WTC11 (cell line): ENCODE measurements around the gene PSMC3. TPM values are rescaled to one million over a fixed set of nuclear protein-coding genes. Genes with fewer than 3 reads are reported as not detected.
A peak's percentile ranks its signal among the peaks of the same experiment; 100 is the strongest.

Experiments used
- ATAC-seq: fragments of 200-7000 bp; cut with Tn5 transposase; 2 replicates; pipeline ENCODE4 v1.10.0; 2021; ENCODE audit warnings: mild to moderate bottlenecking, moderate library complexity
- CTCF ChIA-PET: fragments of 300-600 bp; sonication (Branson Sonifier 250); formaldehyde crosslinking; loops from one replicate; lab custom pipeline; 2021; ENCODE audit warnings: antibody characterized with exemption; lab: Charles Lee
- POLR2A ChIA-PET: fragments of 350-600 bp; sonication (Branson Sonifier 250); formaldehyde crosslinking; loops from one replicate; lab custom pipeline; 2021; ENCODE audit warnings: antibody characterized with exemption; lab: Charles Lee
- DNase-seq: peaks from one replicate; pipeline ENCODE4 v3.0.0; 2021; ENCODE audit warnings: low spot score
- H3K27ac Mint-ChIP-seq: 2 replicates; pipeline ENCODE4 v1.8.0; 2021; ENCODE audit warnings: mixed read lengths
- H3K27me3 Mint-ChIP-seq: 2 replicates; pipeline ENCODE4 v1.8.0; 2021; ENCODE audit warnings: low read depth, mild to moderate bottlenecking, moderate library complexity, mixed read lengths
- H3K36me3 Mint-ChIP-seq: 2 replicates; pipeline ENCODE4 v1.8.0; 2021; ENCODE audit warnings: mixed read lengths
- H3K4me1 Mint-ChIP-seq: 2 replicates; pipeline ENCODE4 v1.8.0; 2022; ENCODE audit warnings: mixed read lengths
- H3K4me3 Mint-ChIP-seq: 2 replicates; pipeline ENCODE4 v1.8.0; 2021; ENCODE audit warnings: mild to moderate bottlenecking, moderate library complexity, mixed read lengths
- H3K9me3 Mint-ChIP-seq: 2 replicates; pipeline ENCODE4 v1.8.0; 2021; ENCODE audit warnings: mixed read lengths
- ATF1 ChIP-seq: sonication (generic); formaldehyde crosslinking; IDR thresholded peaks from 2 replicates; pipeline ENCODE4 v1.8.1; 2023; ENCODE audit warnings: mild to moderate bottlenecking, moderate library complexity, missing genetic modification reagents
- CBFB ChIP-seq: sonication (generic); formaldehyde crosslinking; IDR thresholded peaks from 2 replicates; pipeline ENCODE4 v1.8.1; 2022; ENCODE audit warnings: mild to moderate bottlenecking, low read depth, missing genetic modification reagents
- CDX4 ChIP-seq: fragments of 250-450 bp; sonication (Bioruptor Pico); IDR thresholded peaks from 2 replicates; pipeline ENCODE4 v1.9.0; 2021; ENCODE audit warnings: moderate library complexity, mild to moderate bottlenecking, inconsistent platforms, borderline replicate concordance
- CTCF ChIP-seq: fragments of 200-600 bp; IDR thresholded peaks from 2 replicates; pipeline ENCODE4 v1.8.0; 2022; ENCODE audit warnings: antibody characterized with exemption
- E2F5 ChIP-seq: sonication (generic); formaldehyde crosslinking; IDR thresholded peaks from 2 replicates; pipeline ENCODE4 v1.8.1; 2022; ENCODE audit warnings: mild to moderate bottlenecking, moderate library complexity, missing genetic modification reagents
- ETV6 ChIP-seq: sonication (generic); formaldehyde crosslinking; IDR thresholded peaks from 2 replicates; pipeline ENCODE4 v1.8.1; 2022; ENCODE audit warnings: mild to moderate bottlenecking, missing genetic modification reagents
- FOXK1 ChIP-seq: sonication (generic); formaldehyde crosslinking; IDR thresholded peaks from 2 replicates; pipeline ENCODE4 v1.8.0; 2022; ENCODE audit warnings: mild to moderate bottlenecking, moderate library complexity, missing genetic modification reagents
- GABPB1 ChIP-seq: sonication (generic); formaldehyde crosslinking; IDR thresholded peaks from 2 replicates; pipeline ENCODE4 v1.8.1; 2023; ENCODE audit warnings: mild to moderate bottlenecking, missing genetic modification reagents
- GTF2I ChIP-seq: fragments of 250-450 bp; sonication (Bioruptor Pico); conservative IDR thresholded peaks from 2 replicates; pipeline ENCODE4 v1.4.0; 2021; ENCODE audit warnings: mild to moderate bottlenecking
- IRF2 ChIP-seq: sonication (generic); formaldehyde crosslinking; IDR thresholded peaks from 2 replicates; pipeline ENCODE4 v1.8.0; 2022; ENCODE audit warnings: low read depth, missing genetic modification reagents, borderline replicate concordance
- NFE2L1 ChIP-seq: sonication (generic); formaldehyde crosslinking; IDR thresholded peaks from 2 replicates; pipeline ENCODE4 v1.8.1; 2023; ENCODE audit warnings: missing genetic modification reagents
- SOX15 ChIP-seq: fragments of 250-450 bp; sonication (Bioruptor Pico); IDR thresholded peaks from 2 replicates; pipeline ENCODE4 v1.9.0; 2021; ENCODE audit warnings: mild to moderate bottlenecking
- SP1 ChIP-seq: sonication (generic); formaldehyde crosslinking; conservative IDR thresholded peaks from 2 replicates; pipeline ENCODE4 v1.8.1; 2022; ENCODE audit warnings: missing genetic modification reagents
- STAT6 ChIP-seq: sonication (generic); formaldehyde crosslinking; conservative IDR thresholded peaks from 2 replicates; pipeline ENCODE4 v1.8.1; 2023; ENCODE audit warnings: mild to moderate bottlenecking, low read depth, missing genetic modification reagents, moderate library complexity
- USF1 ChIP-seq: sonication (generic); formaldehyde crosslinking; IDR thresholded peaks from 2 replicates; pipeline ENCODE4 v1.8.0; 2022; ENCODE audit warnings: mild to moderate bottlenecking, missing genetic modification reagents
- ZNF281 ChIP-seq: sonication (generic); formaldehyde crosslinking; IDR thresholded peaks from 2 replicates; pipeline ENCODE4 v1.8.0; 2023; ENCODE audit warnings: mild to moderate bottlenecking, missing genetic modification reagents
- ZNF396 ChIP-seq: fragments of 250-450 bp; sonication (Bioruptor Pico); IDR thresholded peaks from 2 replicates; pipeline ENCODE4 v1.8.0; 2021; ENCODE audit warnings: mild to moderate bottlenecking, moderate library complexity, borderline replicate concordance
- total RNA-seq: library from RNA; stranded (reverse); gene quantifications from 3 replicates; pipeline ENCODE4 v1.2.3, GENCODE V29; 2021

Gene PSMC3
- total RNA-seq, 1 experiment from 2014 or later = 162 TPM

GRCh38 chr11:47440054-47440476 is 13.8 kb upstream of the PSMC3 start (continued):
- no peak for TF ChIP-seq E2F5 (CRISPR knock-in tag)
- TF ChIP-seq CBFB = no peak
- no peak for TF ChIP-seq GABPB1 (CRISPR knock-in tag)

- DNase-seq (peak; percentile 27), ATAC-seq (peak; percentile 38)
- POLR2A ChIA-PET = no interaction called here
- TF ChIP-seq SOX15 (no peak), GTF2I (no peak), STAT6 (no peak), ZNF281 (CRISPR knock-in tag) (no peak), IRF2 (CRISPR knock-in tag) (no peak), NFE2L1 (CRISPR knock-in tag) (no peak), ZNF396 (CRISPR knock-in tag) (no peak), CTCF (no peak), SP1 (no peak), ETV6 (CRISPR knock-in tag) (no peak), FOXK1 (CRISPR knock-in tag) (no peak), CDX4 (CRISPR knock-in tag) (no peak), USF1 (CRISPR knock-in tag) (no peak), ATF1 (CRISPR knock-in tag) (no peak)
- TF ChIP-seq, all 79 proteins: peak for 0
- CTCF ChIA-PET = interaction anchor here (1.0 kb wide), 1 partner anchor 26 kb away, joined by 3 read pairs; no protein-coding TSS in a partner anchor
- Mint-ChIP-seq H3K27me3 (no peaks in the 10 kb centered on the region), H3K4me3 (no peak overlapping the region), H3K36me3 (no peaks in the 10 kb centered on the region), H3K27ac (no peak overlapping the region), H3K9me3 (no peaks in the 10 kb centered on the region), H3K4me1 (no peaks in the 10 kb centered on the region)
Observed at GRCh38 chr11:47438721-47439120, 12.5 kb upstream of the PSMC3 start.
